Natural killer cell (primary cell): ENCODE results near the gene HSD17B2. TPM values are rescaled to one million over a fixed set of nuclear protein-coding genes. Genes with fewer than 3 reads are reported as not detected.

Source experiments
- ATAC-seq, 3 donors: fragments of 150-1000 bp in 2 of 3; fragments of 200-7000 bp in 1 of 3; cut with Tn5 transposase; 1 replicate in 1 of 3; 2 replicates in 2 of 3; pipeline ENCODE4 v1.10.0; 2021; ENCODE audit warnings: mild to moderate bottlenecking in 2 of 3, moderate library complexity in 2 of 3
- DNase-seq, 2 donors: peaks; one replicate each; pipeline versions ENCODE4 v3.0.0 to v3.0.0-alpha.2; 2013 to 2021; ENCODE audit warnings: mixed read lengths in 1 of 2
- H3K27ac ChIP-seq: one replicate; pipeline ENCODE4 v1.5.1; 2013; ENCODE audit warnings: mild to moderate bottlenecking, low read length
- H3K27me3 ChIP-seq: one replicate; pipeline ENCODE4 v1.6.1; 2013; ENCODE audit warnings: low read length; ENCODE audit not compliant: control insufficient read depth, insufficient read depth
- H3K36me3 ChIP-seq: one replicate; pipeline ENCODE4 v1.6.1; 2013; ENCODE audit warnings: low read length; ENCODE audit not compliant: control insufficient read depth, insufficient read depth
- H3K4me1 ChIP-seq: one replicate; pipeline ENCODE4 v1.6.1; 2013; ENCODE audit warnings: low read length; ENCODE audit not compliant: control insufficient read depth, insufficient read depth
- H3K4me3 ChIP-seq: one replicate; pipeline ENCODE4 v1.5.1; 2013; ENCODE audit warnings: low read length
- H3K9me3 ChIP-seq: one replicate; pipeline ENCODE4 v1.6.1; 2013; ENCODE audit warnings: low read length; ENCODE audit not compliant: control insufficient read depth, insufficient read depth
- H3K27ac Mint-ChIP-seq, 2 donors: one replicate each; pipeline ENCODE4 v1.8.0; 2022; ENCODE audit warnings: mild to moderate bottlenecking in 2 of 2, mixed read lengths in 2 of 2, moderate library complexity in 1 of 2
- H3K27me3 Mint-ChIP-seq, 2 donors: one replicate each; pipeline ENCODE4 v1.8.0; 2022; ENCODE audit warnings: low read depth in 2 of 2, mixed read lengths in 2 of 2
- H3K36me3 Mint-ChIP-seq: one replicate; pipeline ENCODE4 v1.8.0; 2022; ENCODE audit warnings: mixed read lengths
- H3K4me1 Mint-ChIP-seq, 2 donors: one replicate each; pipeline ENCODE4 v1.8.0; 2022; ENCODE audit warnings: mixed read lengths in 2 of 2
- H3K4me3 Mint-ChIP-seq: one replicate; pipeline ENCODE4 v1.8.0; 2022; ENCODE audit warnings: mild to moderate bottlenecking, moderate library complexity, mixed read lengths
- H3K9me3 Mint-ChIP-seq, 2 donors: one replicate each; pipeline ENCODE4 v1.8.0; 2022; ENCODE audit warnings: mixed read lengths in 2 of 2
- CTCF ChIP-seq: fragments of 200-600 bp; IDR thresholded peaks from one replicate; pipeline ENCODE4 v1.8.0; 2022; ENCODE audit warnings: antibody characterized with exemption
- WGBS: methylation state at CpG from one replicate; pipeline ENCODE4 v1.1.7; 2013; ENCODE audit warnings: missing lambda C conversion rate; ENCODE audit not compliant: insufficient coverage; 5-methylcytosine and 5-hydroxymethylcytosine counted together
- intact Hi-C: fragments of 100-400 bp; cut with micrococcal nuclease; formaldehyde crosslinking; loops from one replicate; pipeline ENCODE4 v1.14.2; 2022
- total RNA-seq, 4 donors: library from RNA; stranded (reverse); fragments of 120-200 nt in 1 of 4; gene quantifications; one replicate each; pipeline versions ENCODE4 v1.2.3 to v1.2.4, GENCODE V29; 2013 to 2022

HSD17B2 gene
- total RNA-seq, 3 donors from 2014 or later (not counting 1 experiment from before 2014, with no cell fraction given): not detected

GRCh38 chr16:82067804-82068325 is 32.8 kb downstream of the HSD17B2 start:
- no peak for DNase-seq
- intact Hi-C loops: no loop called here
- H3K9me3 ChIP-seq: no peaks in the 10 kb centered on the region
- no peaks in the 10 kb centered on the region for H3K9me3 Mint-ChIP-seq
- no peaks in the 10 kb centered on the region for H3K27me3 ChIP-seq
- H3K4me1 ChIP-seq: no peaks in the 10 kb centered on the region
- H3K27ac Mint-ChIP-seq: no peak overlapping the region
- no peaks in the 10 kb centered on the region for H3K4me1 Mint-ChIP-seq
- no peak overlapping the region for H3K4me3 Mint-ChIP-seq
- H3K36me3 ChIP-seq: no peaks in the 10 kb centered on the region
- H3K4me3 ChIP-seq: no peak overlapping the region
- H3K36me3 Mint-ChIP-seq: no peaks in the 10 kb centered on the region
- no peak overlapping the region for H3K27ac ChIP-seq
- ATAC-seq: no peak
- no peak for TF ChIP-seq CTCF
- 93% methylated on average over 10 of the region's 10 CpGs for WGBS
- peaks cover 9 to 33% of the 10 kb centered on the region in 2 donors for H3K27me3 Mint-ChIP-seq

GRCh38 chr16:82070656-82071369 is 35.8 kb downstream of the HSD17B2 start:
- no peaks in the 10 kb centered on the region for H3K36me3 ChIP-seq
- no peak for ATAC-seq
- Mint-ChIP-seq H3K4me1 (no peaks in the 10 kb centered on the region), H3K4me3 (no peak overlapping the region), H3K36me3 (no peaks in the 10 kb centered on the region), H3K27me3 (peaks cover 17 to 34% of the 10 kb centered on the region in 2 donors), H3K27ac (no peak overlapping the region), H3K9me3 (no peaks in the 10 kb centered on the region)
- no peaks in the 10 kb centered on the region for H3K9me3 ChIP-seq
- DNase-seq: no peak
- no peaks in the 10 kb centered on the region for H3K4me1 ChIP-seq
- TF ChIP-seq CTCF: no peak
- intact Hi-C loops: no loop called here
- H3K4me3 ChIP-seq: no peak overlapping the region
- 71% methylated on average over 4 of the region's 4 CpGs for WGBS
- no peak overlapping the region for H3K27ac ChIP-seq
- no peaks in the 10 kb centered on the region for H3K27me3 ChIP-seq

- no peak overlapping the region for H3K27ac Mint-ChIP-seq
- peaks cover 17 to 34% of the 10 kb centered on the region in 2 donors for H3K27me3 Mint-ChIP-seq
- H3K4me1 Mint-ChIP-seq: no peaks in the 10 kb centered on the region
Measured at GRCh38 chr16:82071421-82071820, 36.4 kb downstream of the HSD17B2 start.

More at GRCh38 chr16:82071421-82071820, 36.4 kb downstream of the HSD17B2 start:
- Histone ChIP-seq H3K27ac (no peak overlapping the region), H3K4me1 (no peaks in the 10 kb centered on the region), H3K4me3 (no peak overlapping the region), H3K36me3 (no peaks in the 10 kb centered on the region), H3K27me3 (no peaks in the 10 kb centered on the region), H3K9me3 (no peaks in the 10 kb centered on the region)
- intact Hi-C loops: no loop called here
- DNase-seq (no peak), ATAC-seq (no peak)
- H3K36me3 Mint-ChIP-seq: no peaks in the 10 kb centered on the region
- TF ChIP-seq CTCF: no peak
- H3K9me3 Mint-ChIP-seq: no peaks in the 10 kb centered on the region
- no peak overlapping the region for H3K4me3 Mint-ChIP-seq
- 75% methylated on average over 4 of the region's 4 CpGs for WGBS
